Calu3 (cell line): ENCODE measurements around the gene IFT80. TPM values are rescaled to one million over a fixed set of nuclear protein-coding genes. Genes with fewer than 3 reads are reported as not detected.
A peak's percentile ranks its signal among the peaks of the same experiment; 100 is the strongest.

Source experiments
- BruUV-seq: library from RNA; stranded (reverse); fragments of 400-500 nt; replicated peaks from 2 replicates; lab custom pipeline; 2021; lab: Mats Ljungman, UMichigan
- CTCF ChIA-PET: fragments of 300-600 bp; sonication (Branson Sonifier 250); formaldehyde crosslinking; loops from one replicate; lab custom pipeline; 2022; ENCODE audit warnings: antibody characterized with exemption; lab: Charles Lee
- DNase-seq: peaks from one replicate; pipeline ENCODE4 v3.0.0; 2022
- H3K27ac Mint-ChIP-seq: one replicate; pipeline ENCODE4 v1.8.0; 2022; ENCODE audit warnings: mixed read lengths; ENCODE audit not compliant: unreplicated experiment
- H3K27me3 Mint-ChIP-seq: one replicate; pipeline ENCODE4 v1.8.0; 2022; ENCODE audit warnings: mixed read lengths; ENCODE audit not compliant: unreplicated experiment
- H3K36me3 Mint-ChIP-seq: one replicate; pipeline ENCODE4 v1.8.0; 2022; ENCODE audit warnings: mild to moderate bottlenecking, moderate library complexity, mixed read lengths; ENCODE audit not compliant: insufficient read depth, unreplicated experiment
- H3K4me1 Mint-ChIP-seq: one replicate; pipeline ENCODE4 v1.8.0; 2022; ENCODE audit warnings: mild to moderate bottlenecking, low read depth, mixed read lengths; ENCODE audit not compliant: unreplicated experiment
- H3K4me3 Mint-ChIP-seq: one replicate; pipeline ENCODE4 v1.8.0; 2022; ENCODE audit warnings: mild to moderate bottlenecking, low read depth, moderate library complexity, mixed read lengths; ENCODE audit not compliant: unreplicated experiment
- H3K9me3 Mint-ChIP-seq: one replicate; pipeline ENCODE4 v1.8.0; 2022; ENCODE audit warnings: low read depth, mixed read lengths; ENCODE audit not compliant: unreplicated experiment
- intact Hi-C: fragments of 100-400 bp; cut with micrococcal nuclease; formaldehyde crosslinking; loops from one replicate; pipeline ENCODE4 v1.10.0; 2022; ENCODE audit not compliant: unreplicated experiment
- microRNA-seq: library from miRNA; unstranded; fragments of <30 nt; microRNA quantifications from one replicate; pipeline ENCODE4 v1.2.0, GENCODE V29; 2022
- total RNA-seq: library from RNA; stranded (reverse); gene quantifications from 2 replicates; pipeline ENCODE4 v1.2.3, GENCODE V29; 2022
- TF ChIP-seq, protein P1 (sequence below): fragments of 200-600 bp; IDR thresholded peaks from one replicate; pipeline ENCODE4 v1.8.0; 2022; ENCODE audit warnings: antibody characterized with exemption; ENCODE audit not compliant: unreplicated experiment

IFT80 gene
- total RNA-seq, 1 experiment from 2014 or later: 58.0 TPM

DNA sequence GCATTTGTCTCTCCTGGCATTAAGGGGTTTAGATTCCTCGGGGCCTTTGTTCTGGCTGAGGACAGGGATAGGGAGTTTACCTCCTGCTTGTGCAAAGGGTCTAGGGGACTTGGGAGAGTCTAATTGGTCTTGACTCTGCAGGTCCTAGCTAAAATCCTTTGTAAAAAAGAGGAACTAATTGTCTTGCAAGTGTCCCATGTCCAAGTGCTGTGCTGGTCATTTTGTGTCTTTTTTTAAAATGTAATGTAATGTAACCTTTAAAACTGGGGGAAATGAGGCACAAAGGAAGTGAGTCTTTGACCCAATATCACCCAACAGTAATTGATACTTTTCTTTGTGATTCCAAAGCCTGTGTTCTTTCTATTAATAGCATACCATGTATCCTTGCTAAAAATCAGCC is 188.7 kb downstream of the IFT80 start:
- H3K9me3 Mint-ChIP-seq: no peaks in the 10 kb centered on the region
- no peaks in the 10 kb centered on the region for H3K36me3 Mint-ChIP-seq
- H3K27ac Mint-ChIP-seq: peak overlapping the region; percentile 31
- TF ChIP-seq, protein P1, sequence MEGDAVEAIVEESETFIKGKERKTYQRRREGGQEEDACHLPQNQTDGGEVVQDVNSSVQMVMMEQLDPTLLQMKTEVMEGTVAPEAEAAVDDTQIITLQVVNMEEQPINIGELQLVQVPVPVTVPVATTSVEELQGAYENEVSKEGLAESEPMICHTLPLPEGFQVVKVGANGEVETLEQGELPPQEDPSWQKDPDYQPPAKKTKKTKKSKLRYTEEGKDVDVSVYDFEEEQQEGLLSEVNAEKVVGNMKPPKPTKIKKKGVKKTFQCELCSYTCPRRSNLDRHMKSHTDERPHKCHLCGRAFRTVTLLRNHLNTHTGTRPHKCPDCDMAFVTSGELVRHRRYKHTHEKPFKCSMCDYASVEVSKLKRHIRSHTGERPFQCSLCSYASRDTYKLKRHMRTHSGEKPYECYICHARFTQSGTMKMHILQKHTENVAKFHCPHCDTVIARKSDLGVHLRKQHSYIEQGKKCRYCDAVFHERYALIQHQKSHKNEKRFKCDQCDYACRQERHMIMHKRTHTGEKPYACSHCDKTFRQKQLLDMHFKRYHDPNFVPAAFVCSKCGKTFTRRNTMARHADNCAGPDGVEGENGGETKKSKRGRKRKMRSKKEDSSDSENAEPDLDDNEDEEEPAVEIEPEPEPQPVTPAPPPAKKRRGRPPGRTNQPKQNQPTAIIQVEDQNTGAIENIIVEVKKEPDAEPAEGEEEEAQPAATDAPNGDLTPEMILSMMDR: no peak
- CTCF ChIA-PET: interaction anchor here (1.0 to 2.2 kb wide), 4 partner anchors 12 to 178 kb away, joined by 3 to 17 read pairs (median 6); no protein-coding TSS in a partner anchor
- H3K4me1 Mint-ChIP-seq: no peaks in the 10 kb centered on the region
- DNase-seq: no peak
- peaks cover 8% of the 10 kb centered on the region for H3K27me3 Mint-ChIP-seq
- no TSS peak for BruUV-seq
- intact Hi-C loops: no loop called here
- H3K4me3 Mint-ChIP-seq: no peak overlapping the region

Small RNA genes within 50 kb of the gene (microRNA-seq; reads per million reads assigned to microRNA genes)
- 3,702 reads per million, percentile 90 among the genes with 10 or more reads in this experiment for gene MIR15B
- gene MIR16-2: 904 reads per million, percentile 83 among the genes with 10 or more reads in this experiment

Other genes with a start within 250 kb of the IFT80 start
- 2.5 and 3.0 TPM in 2 replicates for gene C3orf80, start 173.8 kb downstream of the IFT80 start, total RNA-seq
- gene SMC4, start 425 bp upstream of the IFT80 start, total RNA-seq: 231 and 256 TPM in 2 replicates
- gene TRIM59, start 50.6 kb upstream of the IFT80 start, total RNA-seq: 20.8 and 22.3 TPM in 2 replicates
- gene KPNA4, start 166.3 kb upstream of the IFT80 start, total RNA-seq: 116 and 117 TPM in 2 replicates